Measurements from ENCODE around the gene F3. TPM values are rescaled to one million over a fixed set of nuclear protein-coding genes. Genes with fewer than 3 reads are reported as not detected.

The F3 gene
- total and polyA plus RNA-seq, 2 donors (not counting 1 experiment from before 2014, with no cell fraction given), result 0.25 TPM; not detected in 1

- H3K36me3 ChIP-seq (replicated peaks in 1 of 2; ENCODE audit: control extremely low read depth in 1 of 2, control insufficient read depth in 1 of 2, extremely low read depth in 1 of 2, insufficient read depth in 2 of 2, low read length in 1 of 2), result no peaks in the 10 kb centered on the region
- no peak overlapping the region for H2AFZ ChIP-seq (ENCODE audit: insufficient read depth, low read depth, low read length, poor library complexity, severe bottlenecking)
- WGBS (ENCODE audit: insufficient coverage), result no CpG with 5 or more reads among the region's 1 CpG
- no peak overlapping the region for H3K4me2 ChIP-seq (replicated peaks; ENCODE audit: low read depth, low read length, poor library complexity, severe bottlenecking)
- no peak overlapping the region for H3K4me3 Mint-ChIP-seq
- no peaks in the 10 kb centered on the region for H3K9me3 ChIP-seq (ENCODE audit: control extremely low read depth in 1 of 3, control insufficient read depth in 2 of 3, insufficient read depth in 1 of 3, low read length in 2 of 3)
- intact Hi-C loops (cut with micrococcal nuclease), result no loop called here
- ChIA-PET CTCF (no interaction called here), POLR2A (no interaction called here)
- peaks cover 8% of the 10 kb centered on the region for H3K27me3 Mint-ChIP-seq
- H3K27ac ChIP-seq (ENCODE audit: low read length in 2 of 2), result no peak overlapping the region
- no peaks in the 10 kb centered on the region for H4K20me1 ChIP-seq (ENCODE audit: control insufficient read depth, insufficient read depth, low read length, poor library complexity, severe bottlenecking)
- H3K4me1 ChIP-seq (ENCODE audit: control insufficient read depth in 2 of 2, insufficient read depth in 2 of 2, low read length in 2 of 2), result no peaks in the 10 kb centered on the region
- H3K4me1 Mint-ChIP-seq, result no peaks in the 10 kb centered on the region
- H3K9me3 Mint-ChIP-seq (ENCODE audit: insufficient read depth), result no peaks in the 10 kb centered on the region
- H3K4me3 ChIP-seq (ENCODE audit: control extremely low read depth in 1 of 5, extremely low read depth in 1 of 5, insufficient read depth in 1 of 5, low read depth in 2 of 5, low read length in 4 of 5), result no peak overlapping the region
- no peak for ATAC-seq (ENCODE audit: low read depth)
- no peak overlapping the region for H3K9ac ChIP-seq (ENCODE audit: low read length)
- H3K27ac Mint-ChIP-seq, result no peak overlapping the region
- no peak for DNase-seq
- no peaks in the 10 kb centered on the region for H3K79me2 ChIP-seq (ENCODE audit: control insufficient read depth, insufficient read depth, low read length)
- TF ChIP-seq, protein P1, sequence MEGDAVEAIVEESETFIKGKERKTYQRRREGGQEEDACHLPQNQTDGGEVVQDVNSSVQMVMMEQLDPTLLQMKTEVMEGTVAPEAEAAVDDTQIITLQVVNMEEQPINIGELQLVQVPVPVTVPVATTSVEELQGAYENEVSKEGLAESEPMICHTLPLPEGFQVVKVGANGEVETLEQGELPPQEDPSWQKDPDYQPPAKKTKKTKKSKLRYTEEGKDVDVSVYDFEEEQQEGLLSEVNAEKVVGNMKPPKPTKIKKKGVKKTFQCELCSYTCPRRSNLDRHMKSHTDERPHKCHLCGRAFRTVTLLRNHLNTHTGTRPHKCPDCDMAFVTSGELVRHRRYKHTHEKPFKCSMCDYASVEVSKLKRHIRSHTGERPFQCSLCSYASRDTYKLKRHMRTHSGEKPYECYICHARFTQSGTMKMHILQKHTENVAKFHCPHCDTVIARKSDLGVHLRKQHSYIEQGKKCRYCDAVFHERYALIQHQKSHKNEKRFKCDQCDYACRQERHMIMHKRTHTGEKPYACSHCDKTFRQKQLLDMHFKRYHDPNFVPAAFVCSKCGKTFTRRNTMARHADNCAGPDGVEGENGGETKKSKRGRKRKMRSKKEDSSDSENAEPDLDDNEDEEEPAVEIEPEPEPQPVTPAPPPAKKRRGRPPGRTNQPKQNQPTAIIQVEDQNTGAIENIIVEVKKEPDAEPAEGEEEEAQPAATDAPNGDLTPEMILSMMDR (IDR thresholded peaks at IDR 0.05), result no peak
- TF ChIP-seq EZH2 (IDR thresholded peaks at IDR 0.05; ENCODE audit: borderline replicate concordance, insufficient read depth, low read depth, low read length, poor library complexity, severe bottlenecking), result no peak
- peaks cover 0 to 2% (median 0%) of the 10 kb centered on the region in 4 experiments for H3K27me3 ChIP-seq (replicated peaks in 1 of 4; ENCODE audit: control extremely low read depth in 1 of 4, control insufficient read depth in 3 of 4, insufficient read depth in 4 of 4, low read length in 3 of 4)
These were observed 18.8 kb upstream of the F3 start for GRCh38 chr1:94560333-94560732.

- TF ChIP-seq EZH2 (IDR thresholded peaks at IDR 0.05; ENCODE audit: borderline replicate concordance, insufficient read depth, low read depth, low read length, poor library complexity, severe bottlenecking), result no peak
- TF ChIP-seq, protein P1 (IDR thresholded peaks at IDR 0.05), result no peak
These were observed 18.4 kb upstream of the F3 start for GRCh38 chr1:94559921-94560320.

More at GRCh38 chr1:94559921-94560320, 18.4 kb upstream of the F3 start:
- ChIA-PET POLR2A (no interaction called here), CTCF (no interaction called here)
- Histone ChIP-seq H2AFZ (ENCODE audit: insufficient read depth, low read depth, low read length, poor library complexity, severe bottlenecking) (no peak overlapping the region), H3K4me3 (ENCODE audit: control extremely low read depth in 1 of 5, extremely low read depth in 1 of 5, insufficient read depth in 1 of 5, low read depth in 2 of 5, low read length in 4 of 5) (no peak overlapping the region), H3K79me2 (ENCODE audit: control insufficient read depth, insufficient read depth, low read length) (no peaks in the 10 kb centered on the region), H3K27me3 (replicated peaks in 1 of 4; ENCODE audit: control extremely low read depth in 1 of 4, control insufficient read depth in 3 of 4, insufficient read depth in 4 of 4, low read length in 3 of 4) (peaks cover 0 to 3% (median 0%) of the 10 kb centered on the region in 4 experiments), H3K27ac (ENCODE audit: low read length in 2 of 2) (no peak overlapping the region), H3K4me1 (ENCODE audit: control insufficient read depth in 2 of 2, insufficient read depth in 2 of 2, low read length in 2 of 2) (no peaks in the 10 kb centered on the region), H4K20me1 (ENCODE audit: control insufficient read depth, insufficient read depth, low read length, poor library complexity, severe bottlenecking) (no peaks in the 10 kb centered on the region), H3K9ac (ENCODE audit: low read length) (no peak overlapping the region), H3K9me3 (ENCODE audit: control extremely low read depth in 1 of 3, control insufficient read depth in 2 of 3, insufficient read depth in 1 of 3, low read length in 2 of 3) (no peaks in the 10 kb centered on the region), H3K36me3 (replicated peaks in 1 of 2; ENCODE audit: control extremely low read depth in 1 of 2, control insufficient read depth in 1 of 2, extremely low read depth in 1 of 2, insufficient read depth in 2 of 2, low read length in 1 of 2) (no peaks in the 10 kb centered on the region), H3K4me2 (replicated peaks; ENCODE audit: low read depth, low read length, poor library complexity, severe bottlenecking) (no peak overlapping the region)
- no peaks in the 10 kb centered on the region for H3K9me3 Mint-ChIP-seq (ENCODE audit: insufficient read depth)
- H3K4me1 Mint-ChIP-seq, result no peaks in the 10 kb centered on the region
- WGBS (ENCODE audit: insufficient coverage), result 100% methylated on average over 1 of the region's 1 CpG
- no peak overlapping the region for H3K27ac Mint-ChIP-seq
- no peak for ATAC-seq (ENCODE audit: low read depth)
- H3K27me3 Mint-ChIP-seq, result peaks cover 8% of the 10 kb centered on the region
- intact Hi-C loops (cut with micrococcal nuclease), result no loop called here
- no peak for DNase-seq
- no peak overlapping the region for H3K4me3 Mint-ChIP-seq

All from B cell (primary cell).